Activated T-cell treated with anti-CD3 and anti-CD28 coated beads, Interleukin-2, amount 50 U/mL, for 24 hours (primary cell): Measurements from ENCODE around the gene DSE.

Source experiments
- DNase-seq: peaks from one replicate; pipeline ENCODE4 v3.0.0-alpha.2; 2020
- H3K27ac Mint-ChIP-seq: 2 replicates; pipeline ENCODE4 v1.8.0; 2020; ENCODE audit warnings: mild to moderate bottlenecking, mixed read lengths
- H3K27me3 Mint-ChIP-seq: 2 replicates; pipeline ENCODE4 v1.8.0; 2020; ENCODE audit warnings: mixed read lengths
- H3K36me3 Mint-ChIP-seq: 2 replicates; pipeline ENCODE4 v1.8.0; 2020; ENCODE audit warnings: low read depth, mixed read lengths
- H3K4me1 Mint-ChIP-seq: 2 replicates; pipeline ENCODE4 v1.8.0; 2020; ENCODE audit warnings: low read depth, mixed read lengths
- H3K4me3 Mint-ChIP-seq: 2 replicates; pipeline ENCODE4 v1.8.0; 2020; ENCODE audit warnings: mild to moderate bottlenecking, moderate library complexity, mixed read lengths
- H3K9me3 Mint-ChIP-seq: 2 replicates; pipeline ENCODE4 v1.8.0; 2020; ENCODE audit warnings: mixed read lengths

DSE gene

GRCh38 chr6:116349216-116349615 lies 21.5 kb upstream of the DSE start:
- Mint-ChIP-seq H3K9me3 (no peaks in the 10 kb centered on the region), H3K36me3 (no peaks in the 10 kb centered on the region), H3K4me3 (no peak overlapping the region), H3K27me3 (no peaks in the 10 kb centered on the region), H3K27ac (no peak overlapping the region), H3K4me1 (no peaks in the 10 kb centered on the region)
- DNase-seq: no peak

GRCh38 chr6:116351101-116351500 lies 19.6 kb upstream of the DSE start:
- DNase-seq: no peak
- Mint-ChIP-seq H3K4me1 (no peaks in the 10 kb centered on the region), H3K36me3 (no peaks in the 10 kb centered on the region), H3K9me3 (no peaks in the 10 kb centered on the region), H3K27ac (no peak overlapping the region), H3K27me3 (no peaks in the 10 kb centered on the region), H3K4me3 (no peak overlapping the region)

DNA sequence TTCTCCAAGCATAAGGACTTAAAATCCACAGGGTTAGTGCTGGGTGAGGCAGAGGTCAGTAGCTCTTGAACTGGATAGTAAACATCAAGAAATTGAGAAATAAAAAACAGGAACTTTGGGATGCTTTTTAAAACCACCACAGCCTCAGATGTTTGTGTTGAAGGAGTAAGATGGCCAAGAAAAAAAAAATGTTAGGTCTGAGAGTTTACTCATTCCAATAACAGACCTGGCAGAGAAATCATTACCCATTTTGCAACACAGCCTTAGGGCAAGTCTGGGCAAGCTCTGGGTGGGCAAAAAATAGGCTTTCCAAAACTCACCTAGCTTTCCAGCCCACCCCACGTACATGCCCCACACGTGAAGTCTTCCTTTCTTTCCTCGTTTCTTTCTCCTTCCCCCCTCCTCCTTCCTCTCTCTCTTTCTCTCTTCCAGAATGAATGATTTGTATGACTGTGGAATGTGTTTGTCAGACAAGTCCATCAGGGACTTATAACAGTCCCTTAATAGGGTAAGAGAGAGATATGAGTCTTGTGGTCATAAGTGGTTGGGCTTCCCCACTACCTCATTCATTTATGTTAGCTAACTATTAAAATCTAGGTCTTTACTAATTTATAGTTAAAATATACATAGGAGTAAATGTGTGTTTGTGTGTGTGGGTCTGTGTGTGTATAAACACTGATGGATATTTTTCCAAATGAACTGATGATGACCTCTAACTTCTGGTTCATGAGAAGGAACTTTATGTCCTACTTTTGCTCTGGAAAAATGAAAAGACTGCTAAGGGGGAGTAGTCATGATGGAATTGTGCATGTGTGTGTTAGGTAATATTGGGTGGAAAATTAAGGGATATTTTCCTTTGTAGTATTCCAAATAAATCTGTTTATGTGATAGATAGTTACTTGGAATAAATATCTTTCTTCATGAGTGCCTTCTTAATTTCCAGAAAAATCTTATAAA lies 18.0 kb upstream of the DSE start:
- Mint-ChIP-seq H3K4me1 (no peaks in the 10 kb centered on the region), H3K9me3 (no peaks in the 10 kb centered on the region), H3K4me3 (no peak overlapping the region), H3K27me3 (no peaks in the 10 kb centered on the region), H3K36me3 (no peaks in the 10 kb centered on the region), H3K27ac (no peak overlapping the region)
- DNase-seq: no peak

- no peak for DNase-seq
- H3K27me3 Mint-ChIP-seq: no peaks in the 10 kb centered on the region
- H3K4me1 Mint-ChIP-seq: no peaks in the 10 kb centered on the region
- H3K4me3 Mint-ChIP-seq: no peak overlapping the region
- no peaks in the 10 kb centered on the region for H3K9me3 Mint-ChIP-seq
- no peak overlapping the region for H3K27ac Mint-ChIP-seq
- no peaks in the 10 kb centered on the region for H3K36me3 Mint-ChIP-seq
Observed at GRCh38 chr6:116354236-116354635, 16.5 kb upstream of the DSE start.

GRCh38 chr6:116355796-116356195 lies 15.0 kb upstream of the DSE start:
- H3K36me3 Mint-ChIP-seq: no peaks in the 10 kb centered on the region
- DNase-seq: no peak
- no peaks in the 10 kb centered on the region for H3K27me3 Mint-ChIP-seq
- no peak overlapping the region for H3K27ac Mint-ChIP-seq
- no peaks in the 10 kb centered on the region for H3K4me1 Mint-ChIP-seq
- H3K4me3 Mint-ChIP-seq: no peak overlapping the region
- H3K9me3 Mint-ChIP-seq: no peaks in the 10 kb centered on the region

DNA sequence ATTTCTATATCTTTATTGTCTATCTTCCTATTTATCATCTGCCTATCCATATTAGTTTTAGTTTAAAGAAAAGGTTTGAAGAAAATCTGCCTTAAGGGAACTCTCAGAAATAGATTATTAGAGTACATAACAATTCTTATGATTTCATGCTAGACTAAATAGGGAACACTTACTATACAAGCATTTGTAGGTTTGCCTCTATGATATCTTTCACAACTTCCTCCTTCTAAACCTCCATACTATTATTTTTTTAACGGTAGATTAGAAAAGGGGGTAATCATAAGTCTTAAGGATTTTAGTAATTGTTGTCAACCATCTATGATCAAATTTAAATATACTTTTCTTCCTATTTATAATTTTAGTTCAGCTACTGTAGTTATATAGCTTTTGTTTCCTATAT lies 11.6 kb upstream of the DSE start:
- Mint-ChIP-seq H3K4me1 (no peaks in the 10 kb centered on the region), H3K27me3 (no peaks in the 10 kb centered on the region), H3K27ac (no peak overlapping the region), H3K9me3 (no peaks in the 10 kb centered on the region), H3K4me3 (no peak overlapping the region), H3K36me3 (no peaks in the 10 kb centered on the region)
- DNase-seq: no peak

DNA sequence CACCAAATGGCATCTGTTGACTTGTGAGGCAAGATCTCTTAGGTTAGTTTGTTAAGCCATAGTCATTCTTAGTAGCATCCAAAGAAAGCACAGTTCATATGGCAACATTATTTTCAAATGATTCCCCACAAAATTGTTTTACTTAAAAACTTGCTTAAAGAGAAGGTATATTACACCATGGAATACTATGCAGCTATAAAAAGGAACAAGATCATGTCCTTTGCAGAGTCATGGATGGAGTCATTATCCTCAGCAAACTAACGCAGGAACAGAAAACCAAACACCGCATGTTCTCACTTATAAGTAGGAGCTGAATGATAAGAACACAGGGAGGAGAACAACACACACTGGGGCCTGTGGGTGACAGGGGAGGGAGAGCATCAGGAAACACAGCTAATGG lies 10.9 kb upstream of the DSE start:
- DNase-seq: no peak
- H3K4me1 Mint-ChIP-seq: no peaks in the 10 kb centered on the region
- H3K9me3 Mint-ChIP-seq: no peaks in the 10 kb centered on the region
- H3K27me3 Mint-ChIP-seq: no peaks in the 10 kb centered on the region
- no peaks in the 10 kb centered on the region for H3K36me3 Mint-ChIP-seq
- no peak overlapping the region for H3K27ac Mint-ChIP-seq
- H3K4me3 Mint-ChIP-seq: no peak overlapping the region

GRCh38 chr6:116362276-116362675 lies 8.5 kb upstream of the DSE start:
- Mint-ChIP-seq H3K27ac (no peak overlapping the region), H3K27me3 (no peaks in the 10 kb centered on the region), H3K4me1 (no peaks in the 10 kb centered on the region), H3K9me3 (no peaks in the 10 kb centered on the region), H3K36me3 (no peaks in the 10 kb centered on the region), H3K4me3 (no peak overlapping the region)
- DNase-seq: no peak

DNA sequence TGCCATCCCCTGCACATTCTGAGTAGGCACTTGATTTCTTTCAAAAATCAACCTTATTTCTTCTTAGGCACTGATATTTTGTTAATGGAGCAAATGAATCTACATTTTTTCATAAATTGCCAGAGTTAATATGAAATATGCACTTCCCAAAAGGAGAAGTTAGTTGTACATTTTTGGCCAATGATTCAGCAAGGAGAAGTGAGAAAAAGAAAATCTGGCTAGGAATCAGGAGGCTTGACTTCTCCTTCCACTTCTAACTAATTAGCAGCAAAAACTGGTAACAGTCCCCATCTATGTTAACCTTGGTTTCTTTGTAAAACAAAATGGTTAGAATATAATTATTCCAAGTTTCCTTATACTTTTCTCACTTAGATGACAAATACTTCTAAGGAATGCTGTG lies 7.0 kb upstream of the DSE start:
- no peaks in the 10 kb centered on the region for H3K9me3 Mint-ChIP-seq
- no peak overlapping the region for H3K4me3 Mint-ChIP-seq
- no peak for DNase-seq
- H3K27me3 Mint-ChIP-seq: no peaks in the 10 kb centered on the region
- H3K27ac Mint-ChIP-seq: no peak overlapping the region
- no peaks in the 10 kb centered on the region for H3K36me3 Mint-ChIP-seq
- H3K4me1 Mint-ChIP-seq: peaks cover 6% of the 10 kb centered on the region

- DNase-seq: no peak
Observed at GRCh38 chr6:116364321-116364720, 6.4 kb upstream of the DSE start.

DNA sequence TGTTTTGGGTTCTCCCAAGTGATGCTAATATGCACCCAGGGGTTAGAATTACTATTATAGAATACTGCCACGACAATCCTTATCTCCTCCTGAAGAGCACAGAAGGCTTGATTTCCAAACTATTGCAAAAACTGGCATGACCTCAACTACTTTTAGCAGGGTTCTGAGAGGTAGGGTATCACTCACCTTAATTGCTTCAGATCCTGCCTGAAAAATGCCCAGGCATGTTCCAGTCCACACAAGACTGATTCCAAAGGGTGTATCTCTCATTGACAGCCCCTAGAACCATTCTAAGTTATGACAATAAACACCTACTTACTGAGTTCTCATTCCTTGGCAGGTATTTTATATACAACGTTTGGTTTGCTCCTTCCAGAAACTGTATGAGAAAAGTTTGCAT lies 5.0 kb upstream of the DSE start:
- no peak overlapping the region for H3K27ac Mint-ChIP-seq
- H3K4me3 Mint-ChIP-seq: no peak overlapping the region
- no peak for DNase-seq
- H3K9me3 Mint-ChIP-seq: no peaks in the 10 kb centered on the region
- H3K4me1 Mint-ChIP-seq: peaks cover 18% of the 10 kb centered on the region
- peaks cover 9% of the 10 kb centered on the region for H3K27me3 Mint-ChIP-seq
- no peaks in the 10 kb centered on the region for H3K36me3 Mint-ChIP-seq

More at GRCh38 chr6:116364321-116364720, 6.4 kb upstream of the DSE start:
- no peaks in the 10 kb centered on the region for H3K27me3 Mint-ChIP-seq
- H3K27ac Mint-ChIP-seq: no peak overlapping the region
- no peaks in the 10 kb centered on the region for H3K9me3 Mint-ChIP-seq
- H3K36me3 Mint-ChIP-seq: no peaks in the 10 kb centered on the region
- H3K4me3 Mint-ChIP-seq: no peak overlapping the region
- peaks cover 6% of the 10 kb centered on the region for H3K4me1 Mint-ChIP-seq

- no peak overlapping the region for H3K27ac Mint-ChIP-seq
- H3K9me3 Mint-ChIP-seq: no peaks in the 10 kb centered on the region
- no peaks in the 10 kb centered on the region for H3K36me3 Mint-ChIP-seq
- no peak overlapping the region for H3K4me3 Mint-ChIP-seq
- DNase-seq: no peak
- peaks cover 15% of the 10 kb centered on the region for H3K27me3 Mint-ChIP-seq
- peaks cover 20% of the 10 kb centered on the region for H3K4me1 Mint-ChIP-seq
Observed at GRCh38 chr6:116366740-116367275, 3.9 kb upstream of the DSE start.

GRCh38 chr6:116369540-116369939 lies 1.2 kb upstream of the DSE start:
- no peak for DNase-seq
- Mint-ChIP-seq H3K27ac (peak overlapping the region; percentile 64), H3K27me3 (peaks cover 30% of the 10 kb centered on the region), H3K4me3 (peak overlapping the region; percentile 76), H3K4me1 (peaks cover 20% of the 10 kb centered on the region), H3K36me3 (no peaks in the 10 kb centered on the region), H3K9me3 (no peaks in the 10 kb centered on the region)

DNA sequence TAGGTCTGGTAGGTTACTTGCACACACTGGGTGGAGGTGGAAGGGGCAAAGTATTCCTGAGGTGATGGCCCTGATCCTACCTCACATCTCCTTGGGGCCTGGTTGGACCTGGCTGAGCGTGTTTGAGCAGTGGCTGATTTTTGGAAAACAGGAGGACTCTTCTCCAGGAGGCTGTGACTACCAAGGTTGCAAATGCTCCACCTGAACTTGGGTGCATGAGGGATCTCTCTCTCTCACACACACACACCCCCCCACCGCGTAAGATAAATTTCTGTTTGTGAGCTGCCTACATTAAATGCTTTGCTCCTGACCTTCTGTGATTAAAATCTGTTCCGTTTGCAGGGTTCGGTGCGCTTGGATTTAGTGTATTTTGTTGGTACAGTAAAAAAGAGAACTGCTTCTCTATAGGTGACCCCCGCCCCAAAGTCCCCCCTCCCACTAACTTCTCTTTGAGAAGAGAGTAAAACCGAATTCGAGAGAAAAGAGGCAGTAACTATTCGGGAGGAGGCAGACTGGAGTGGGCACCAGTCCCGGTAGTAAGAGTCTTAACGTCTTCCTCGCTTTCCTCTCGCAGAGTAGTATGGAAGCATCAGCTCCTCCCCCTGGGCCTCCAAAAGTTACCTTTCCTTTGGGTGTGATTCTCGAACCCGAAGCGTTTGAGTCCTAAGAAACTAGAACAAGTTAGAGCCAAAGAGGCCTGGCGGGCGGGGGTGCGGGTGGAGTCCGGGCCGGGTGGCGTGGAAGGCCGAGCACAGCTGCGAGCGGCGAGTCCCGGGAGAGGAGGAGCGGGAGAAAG lies 585 bp upstream of the DSE start:
- H3K27ac Mint-ChIP-seq: peak overlapping the region; percentile 64
- H3K9me3 Mint-ChIP-seq: no peaks in the 10 kb centered on the region
- H3K27me3 Mint-ChIP-seq: peaks cover 34% of the 10 kb centered on the region
- peaks cover 20% of the 10 kb centered on the region for H3K4me1 Mint-ChIP-seq
- DNase-seq: no peak
- H3K4me3 Mint-ChIP-seq: peak overlapping the region; percentile 76
- no peaks in the 10 kb centered on the region for H3K36me3 Mint-ChIP-seq
